ENCODE measurements around the gene NOS3. TPM values are rescaled to one million over a fixed set of nuclear protein-coding genes. Genes with fewer than 3 reads are reported as not detected.
A peak's percentile ranks its signal among the peaks of the same experiment; 100 is the strongest.

The NOS3 gene
- total and polyA plus RNA-seq, 12 donors: 10.0 to 53.3 (median 13.3) TPM

DNA sequence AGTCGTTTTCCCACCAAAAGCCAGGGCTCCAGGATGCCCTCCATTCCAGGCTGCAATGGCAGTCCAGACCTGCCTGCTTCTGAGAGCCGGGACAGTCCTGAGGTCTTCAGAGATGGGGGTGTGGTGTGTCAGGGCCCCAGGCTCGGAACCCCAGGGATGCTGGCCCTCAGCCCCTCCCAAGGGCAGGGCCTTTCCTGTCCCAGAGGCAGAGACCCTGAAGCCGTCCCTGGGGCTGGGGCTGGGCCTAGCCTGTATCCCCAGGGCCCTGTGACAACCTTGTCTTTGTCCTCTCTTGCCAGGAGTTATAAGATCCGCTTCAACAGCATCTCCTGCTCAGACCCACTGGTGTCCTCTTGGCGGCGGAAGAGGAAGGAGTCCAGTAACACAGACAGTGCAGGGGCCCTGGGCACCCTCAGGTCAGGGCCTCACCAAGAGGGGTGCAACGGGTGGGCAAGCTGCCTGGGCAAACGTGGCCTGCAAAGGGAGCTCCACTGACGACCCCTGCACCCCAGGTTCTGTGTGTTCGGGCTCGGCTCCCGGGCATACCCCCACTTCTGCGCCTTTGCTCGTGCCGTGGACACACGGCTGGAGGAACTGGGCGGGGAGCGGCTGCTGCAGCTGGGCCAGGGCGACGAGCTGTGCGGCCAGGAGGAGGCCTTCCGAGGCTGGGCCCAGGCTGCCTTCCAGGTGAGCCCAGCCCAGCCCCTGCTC lies 15.9 kb downstream of the NOS3 start:
- Histone ChIP-seq H3K36me3 (peaks cover 0 to 48% (median 0%) of the 10 kb centered on the region in 9 donors), H3K27ac (peak overlapping the region in 9 of 10 donors; percentile 18 to 68 (median 55)), H3K4me1 (peaks cover 10 to 57% (median 42%) of the 10 kb centered on the region in 9 donors), H3K4me3 (peak overlapping the region in 1 of 10 donors; percentile 17), H3K9me3 (no peaks in the 10 kb centered on the region), H3K27me3 (peaks cover 0 to 3% (median 0%) of the 10 kb centered on the region in 7 donors)
- WGBS, 2 donors: 76 to 79% methylated on average over 23 of the region's 23 CpGs
- no peak for TF ChIP-seq CTCF (IDR thresholded peaks at IDR 0.05)
- no peak for ATAC-seq
- intact Hi-C loops (cut with DNase I): loop anchor here in 1 of 10 donors (10.0 kb wide), 1 partner anchor 572 kb away; no protein-coding TSS in a partner anchor
- DNase-seq: no peak

DNA sequence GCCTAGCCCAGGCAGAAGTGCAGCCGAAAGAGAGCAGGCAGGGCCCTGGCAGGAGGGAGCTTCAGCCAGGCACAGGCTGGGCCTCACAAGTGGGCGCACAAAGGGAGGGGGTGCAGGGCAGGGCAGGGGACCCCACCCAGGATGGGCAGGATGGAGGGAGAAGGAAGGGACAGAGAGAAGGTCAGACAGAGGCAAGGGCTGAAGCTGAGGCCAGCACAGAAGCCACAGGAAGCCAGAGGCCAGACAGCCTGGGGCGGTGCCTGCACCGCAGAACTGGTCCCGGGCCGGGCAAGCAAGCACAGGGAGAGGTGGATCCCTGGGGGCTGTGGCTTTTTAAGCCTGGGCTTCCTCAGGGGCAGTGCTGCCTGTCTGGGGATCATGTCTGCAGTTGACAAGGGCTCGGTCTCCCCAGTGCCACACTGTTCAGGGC lies 16.7 kb downstream of the NOS3 start:
- ATAC-seq: peak; percentile 34 to 73 (median 60)
- no peak for TF ChIP-seq CTCF (IDR thresholded peaks at IDR 0.05)
- 55 to 70% methylated on average over 7 of the region's 7 CpGs for WGBS, 2 donors
- Histone ChIP-seq H3K27me3 (peaks cover 0 to 3% (median 0%) of the 10 kb centered on the region in 7 donors), H3K27ac (peak overlapping the region; percentile 18 to 68 (median 56)), H3K9me3 (no peaks in the 10 kb centered on the region), H3K4me3 (peak overlapping the region in 2 of 10 donors; percentile 0 to 17), H3K4me1 (peaks cover 10 to 64% (median 45%) of the 10 kb centered on the region in 9 donors), H3K36me3 (peaks cover 0 to 46% (median 0%) of the 10 kb centered on the region in 9 donors)
- peak in 1 of 2 donors; percentile 43 for DNase-seq
- intact Hi-C loops (cut with DNase I): loop anchor here in 1 of 10 donors (10.0 kb wide), 1 partner anchor 573 kb away; no protein-coding TSS in a partner anchor

DNA sequence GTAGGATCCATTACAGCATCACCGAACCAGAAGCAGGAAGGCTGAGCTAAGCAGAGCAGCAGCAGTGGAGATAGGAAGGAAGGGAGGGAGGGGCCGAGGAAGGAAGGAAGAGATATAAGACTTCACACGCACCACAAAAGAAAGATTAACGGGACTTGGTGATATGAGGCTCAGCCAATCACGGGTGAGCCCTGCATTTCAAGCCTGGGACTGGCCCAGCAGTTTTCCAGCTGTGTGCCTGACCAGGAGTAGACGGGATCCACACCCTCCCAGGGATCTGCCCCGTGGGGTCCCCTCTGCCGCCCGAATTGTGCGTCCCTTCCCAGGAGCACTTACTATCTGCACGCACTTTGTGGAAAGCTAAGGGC lies 17.3 kb downstream of the NOS3 start:
- H3K27ac ChIP-seq: peak overlapping the region in 8 of 10 donors; percentile 7 to 66 (median 52)
- no peaks in the 10 kb centered on the region for H3K9me3 ChIP-seq
- peaks cover 0 to 44% (median 0%) of the 10 kb centered on the region in 9 donors for H3K36me3 ChIP-seq
- peaks cover 10 to 71% (median 50%) of the 10 kb centered on the region in 9 donors for H3K4me1 ChIP-seq
- peaks cover 0 to 7% (median 0%) of the 10 kb centered on the region in 7 donors for H3K27me3 ChIP-seq
- DNase-seq (peak in 1 of 2 donors; percentile 56), ATAC-seq (peak in 7 of 8 donors; percentile 8 to 75 (median 57))
- peak overlapping the region in 7 of 10 donors; percentile 10 to 42 (median 38) for H3K4me3 ChIP-seq
- intact Hi-C loops (cut with DNase I): loop anchor here in 1 of 10 donors (10.0 kb wide), 1 partner anchor 573 kb away; no protein-coding TSS in a partner anchor
- WGBS, 2 donors: 29 to 37% methylated on average over 11 of the region's 11 CpGs
- TF ChIP-seq CTCF (IDR thresholded peaks at IDR 0.05): no peak

DNA sequence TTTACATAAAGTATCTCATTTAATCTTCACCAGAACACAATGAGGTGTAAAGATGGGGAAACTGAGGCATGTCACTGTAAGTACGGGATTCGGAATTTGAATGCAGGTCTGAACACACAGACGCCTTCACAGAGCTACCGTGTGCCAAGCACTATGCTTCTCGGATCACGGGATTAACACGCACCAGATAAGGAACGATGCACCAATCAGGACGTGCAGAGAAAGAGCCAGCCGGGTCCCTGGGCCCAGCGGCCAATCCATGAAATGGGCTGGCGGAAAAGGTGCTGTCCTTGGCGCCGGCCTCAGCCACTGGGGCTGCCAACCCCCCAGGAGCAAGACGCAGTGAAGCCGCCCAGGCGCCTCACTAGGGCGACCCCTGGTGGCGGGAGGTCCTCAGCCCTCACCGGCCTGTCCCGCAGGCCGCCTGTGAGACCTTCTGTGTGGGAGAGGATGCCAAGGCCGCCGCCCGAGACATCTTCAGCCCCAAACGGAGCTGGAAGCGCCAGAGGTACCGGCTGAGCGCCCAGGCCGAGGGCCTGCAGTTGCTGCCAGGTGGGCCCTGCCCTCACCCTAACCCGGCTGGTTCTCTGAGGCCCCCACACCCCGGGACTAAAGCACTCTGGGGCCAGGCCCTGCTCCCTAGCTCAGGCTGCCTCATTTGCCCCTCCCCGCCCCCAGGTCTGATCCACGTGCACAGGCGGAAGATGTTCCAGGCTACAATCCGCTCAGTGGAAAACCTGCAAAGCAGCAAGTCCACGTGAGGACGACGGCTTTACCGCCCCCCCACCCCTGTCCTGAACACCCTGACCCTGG lies 17.9 kb downstream of the NOS3 start:
- Histone ChIP-seq H3K4me1 (peaks cover 10 to 76% (median 56%) of the 10 kb centered on the region in 9 donors), H3K27ac (peak overlapping the region in 8 of 10 donors; percentile 7 to 66 (median 47)), H3K36me3 (peaks cover 0 to 40% (median 0%) of the 10 kb centered on the region in 9 donors), H3K4me3 (peak overlapping the region in 7 of 10 donors; percentile 10 to 42 (median 38)), H3K9me3 (no peaks in the 10 kb centered on the region), H3K27me3 (peaks cover 0 to 13% (median 0%) of the 10 kb centered on the region in 7 donors)
- intact Hi-C loops (cut with DNase I): loop anchor here in 1 of 10 donors (10.0 kb wide), 1 partner anchor 574 kb away; no protein-coding TSS in a partner anchor
- ATAC-seq (peak; percentile 51 to 79 (median 72)), DNase-seq (peak; percentile 72 to 88)
- peak; percentile 60 to 89 (median 82) for TF ChIP-seq CTCF (IDR thresholded peaks at IDR 0.05)
- WGBS, 2 donors: 38 to 42% methylated on average over 40 of the region's 40 CpGs

Data from heart right ventricle (tissue), 16 donors.